PC-9 (cell line): ENCODE results near the gene NEUROG1. TPM values are rescaled to one million over a fixed set of nuclear protein-coding genes. Genes with fewer than 3 reads are reported as not detected.
A peak's percentile ranks its signal among the peaks of the same experiment; 100 is the strongest.

Experiments used
- BruUV-seq: library from RNA; stranded (reverse); fragments of 400-500 nt; replicated peaks from 2 replicates; lab custom pipeline; 2021; lab: Mats Ljungman, UMichigan
- CTCF ChIA-PET: fragments of 300-600 bp; sonication (Branson Sonifier 250); formaldehyde crosslinking; loops from one replicate; lab custom pipeline; 2022; ENCODE audit warnings: antibody characterized with exemption; lab: Charles Lee
- POLR2A ChIA-PET: fragments of 300-600 bp; sonication (Branson Sonifier 250); formaldehyde crosslinking; loops from one replicate; lab custom pipeline; 2022; ENCODE audit warnings: antibody characterized with exemption; ENCODE audit not compliant: unreplicated experiment; lab: Charles Lee
- DNase-seq, 2 experiments: peaks; one replicate each; pipeline versions ENCODE4 v3.0.0 to v3.0.0-alpha.2; 2015 to 2022; ENCODE audit warnings: mixed read lengths in 1 of 2
- H2AFZ ChIP-seq: fragments of 200-600 bp; sonication (generic); 2 replicates; pipeline ENCODE4 v1.8.1; 2017; ENCODE audit warnings: antibody characterized with exemption
- H3F3A ChIP-seq: fragments of 200-600 bp; sonication (generic); 2 replicates; pipeline ENCODE4 v1.8.1; 2017; ENCODE audit warnings: antibody characterized with exemption, mild to moderate bottlenecking, low read depth; ENCODE audit not compliant: insufficient read depth
- H3K27ac ChIP-seq: fragments of 200-600 bp; sonication (generic); 2 replicates; pipeline ENCODE4 v1.6.1; 2016; ENCODE audit warnings: mixed run types
- H3K27me3 ChIP-seq: fragments of 200-600 bp; sonication (generic); 2 replicates; pipeline ENCODE4 v1.6.1; 2016; ENCODE audit warnings: low read depth, mixed run types; ENCODE audit not compliant: insufficient read depth
- H3K36me3 ChIP-seq: fragments of 200-600 bp; sonication (generic); 2 replicates; pipeline ENCODE4 v1.6.1; 2016; ENCODE audit warnings: low read depth, mixed run types
- H3K4me1 ChIP-seq: fragments of 200-600 bp; sonication (generic); replicated peaks from 2 replicates; pipeline ENCODE4 v1.6.1; 2016; ENCODE audit warnings: mixed run types; ENCODE audit not compliant: insufficient read depth
- H3K4me2 ChIP-seq: fragments of 200-600 bp; sonication (generic); 2 replicates; pipeline ENCODE4 v1.6.1; 2017; ENCODE audit warnings: mixed run types
- H3K4me3 ChIP-seq: fragments of 200-600 bp; sonication (generic); 2 replicates; pipeline ENCODE4 v1.6.1; 2016; ENCODE audit warnings: mixed run types
- H3K79me2 ChIP-seq: fragments of 200-600 bp; sonication (generic); 2 replicates; pipeline ENCODE4 v1.6.1; 2017; ENCODE audit warnings: low read depth, mixed run types
- H3K9me2 ChIP-seq: fragments of 200-600 bp; sonication (generic); 2 replicates; pipeline ENCODE4 v1.8.1; 2017; ENCODE audit warnings: mild to moderate bottlenecking; ENCODE audit not compliant: insufficient read depth
- H3K9me3 ChIP-seq: fragments of 200-600 bp; sonication (generic); 2 replicates; pipeline ENCODE4 v1.8.1; 2016; ENCODE audit warnings: low read depth; ENCODE audit not compliant: insufficient read depth
- H4K20me1 ChIP-seq: fragments of 200-600 bp; sonication (generic); 2 replicates; pipeline ENCODE4 v1.8.1; 2017; ENCODE audit not compliant: insufficient read depth
- EZH2 ChIP-seq: fragments of 200-600 bp; sonication (generic); IDR thresholded peaks from 2 replicates; pipeline ENCODE4 v1.8.0; 2017; ENCODE audit warnings: antibody characterized with exemption, low read depth
- intact Hi-C: fragments of 100-400 bp; cut with micrococcal nuclease; formaldehyde crosslinking; loops from one replicate; pipeline ENCODE4 v1.10.0; 2022; ENCODE audit not compliant: unreplicated experiment
- total RNA-seq: library from RNA; stranded (reverse); gene quantifications from 2 replicates; pipeline ENCODE4 v1.2.3, GENCODE V29; 2021
- TF ChIP-seq, protein P1 (sequence below): fragments of 200-600 bp; sonication (generic); conservative IDR thresholded peaks from 2 replicates; pipeline ENCODE4 v1.6.1; 2017; ENCODE audit warnings: mixed run types, antibody characterized with exemption, mild to moderate bottlenecking, moderate library complexity

Gene NEUROG1
- total RNA-seq, 1 experiment from 2014 or later: not detected

- no peak overlapping the region for H3K4me3 ChIP-seq
- no TSS peak for BruUV-seq
- H3K27me3 ChIP-seq: peaks cover 68% of the 10 kb centered on the region
- no peaks in the 10 kb centered on the region for H3K9me2 ChIP-seq
- no peak overlapping the region for H3K4me2 ChIP-seq
- CTCF ChIA-PET: interaction anchor here (1.6 kb wide), 1 partner anchor 10 kb away, joined by 7 read pairs; no protein-coding TSS in a partner anchor
- H2AFZ ChIP-seq: no peak overlapping the region
- H3K4me1 ChIP-seq: no peaks in the 10 kb centered on the region
- H3K79me2 ChIP-seq: no peaks in the 10 kb centered on the region
- H4K20me1 ChIP-seq: no peaks in the 10 kb centered on the region
- DNase-seq: no peak
- H3F3A ChIP-seq: no peaks in the 10 kb centered on the region
- POLR2A ChIA-PET: no interaction called here
- H3K36me3 ChIP-seq: no peaks in the 10 kb centered on the region
- H3K27ac ChIP-seq: no peak overlapping the region
- no peak for TF ChIP-seq EZH2
- TF ChIP-seq, protein P1, sequence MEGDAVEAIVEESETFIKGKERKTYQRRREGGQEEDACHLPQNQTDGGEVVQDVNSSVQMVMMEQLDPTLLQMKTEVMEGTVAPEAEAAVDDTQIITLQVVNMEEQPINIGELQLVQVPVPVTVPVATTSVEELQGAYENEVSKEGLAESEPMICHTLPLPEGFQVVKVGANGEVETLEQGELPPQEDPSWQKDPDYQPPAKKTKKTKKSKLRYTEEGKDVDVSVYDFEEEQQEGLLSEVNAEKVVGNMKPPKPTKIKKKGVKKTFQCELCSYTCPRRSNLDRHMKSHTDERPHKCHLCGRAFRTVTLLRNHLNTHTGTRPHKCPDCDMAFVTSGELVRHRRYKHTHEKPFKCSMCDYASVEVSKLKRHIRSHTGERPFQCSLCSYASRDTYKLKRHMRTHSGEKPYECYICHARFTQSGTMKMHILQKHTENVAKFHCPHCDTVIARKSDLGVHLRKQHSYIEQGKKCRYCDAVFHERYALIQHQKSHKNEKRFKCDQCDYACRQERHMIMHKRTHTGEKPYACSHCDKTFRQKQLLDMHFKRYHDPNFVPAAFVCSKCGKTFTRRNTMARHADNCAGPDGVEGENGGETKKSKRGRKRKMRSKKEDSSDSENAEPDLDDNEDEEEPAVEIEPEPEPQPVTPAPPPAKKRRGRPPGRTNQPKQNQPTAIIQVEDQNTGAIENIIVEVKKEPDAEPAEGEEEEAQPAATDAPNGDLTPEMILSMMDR: no peak
- H3K9me3 ChIP-seq: no peaks in the 10 kb centered on the region
- intact Hi-C loops: no loop called here
These were observed 20.9 kb upstream of the NEUROG1 start for GRCh38 chr5:135556620-135557019.

- intact Hi-C loops: no loop called here
- Histone ChIP-seq H3K9me2 (no peaks in the 10 kb centered on the region), H3K27me3 (peaks cover 72% of the 10 kb centered on the region), H3K36me3 (no peaks in the 10 kb centered on the region), H3K4me3 (no peak overlapping the region), H3K4me1 (no peaks in the 10 kb centered on the region), H3F3A (no peaks in the 10 kb centered on the region), H3K4me2 (no peak overlapping the region), H3K79me2 (no peaks in the 10 kb centered on the region), H3K9me3 (no peaks in the 10 kb centered on the region), H2AFZ (no peak overlapping the region), H4K20me1 (no peaks in the 10 kb centered on the region), H3K27ac (no peak overlapping the region)
- ChIA-PET POLR2A (no interaction called here), CTCF (interaction anchor here (1.6 kb wide), 1 partner anchor 11 kb away, joined by 7 read pairs; no protein-coding TSS in a partner anchor)
- TF ChIP-seq EZH2: no peak
- TF ChIP-seq, protein P1: no peak
- no peak for DNase-seq
- BruUV-seq: no TSS peak
These were observed 19.8 kb upstream of the NEUROG1 start for GRCh38 chr5:135555530-135555929.

DNA sequence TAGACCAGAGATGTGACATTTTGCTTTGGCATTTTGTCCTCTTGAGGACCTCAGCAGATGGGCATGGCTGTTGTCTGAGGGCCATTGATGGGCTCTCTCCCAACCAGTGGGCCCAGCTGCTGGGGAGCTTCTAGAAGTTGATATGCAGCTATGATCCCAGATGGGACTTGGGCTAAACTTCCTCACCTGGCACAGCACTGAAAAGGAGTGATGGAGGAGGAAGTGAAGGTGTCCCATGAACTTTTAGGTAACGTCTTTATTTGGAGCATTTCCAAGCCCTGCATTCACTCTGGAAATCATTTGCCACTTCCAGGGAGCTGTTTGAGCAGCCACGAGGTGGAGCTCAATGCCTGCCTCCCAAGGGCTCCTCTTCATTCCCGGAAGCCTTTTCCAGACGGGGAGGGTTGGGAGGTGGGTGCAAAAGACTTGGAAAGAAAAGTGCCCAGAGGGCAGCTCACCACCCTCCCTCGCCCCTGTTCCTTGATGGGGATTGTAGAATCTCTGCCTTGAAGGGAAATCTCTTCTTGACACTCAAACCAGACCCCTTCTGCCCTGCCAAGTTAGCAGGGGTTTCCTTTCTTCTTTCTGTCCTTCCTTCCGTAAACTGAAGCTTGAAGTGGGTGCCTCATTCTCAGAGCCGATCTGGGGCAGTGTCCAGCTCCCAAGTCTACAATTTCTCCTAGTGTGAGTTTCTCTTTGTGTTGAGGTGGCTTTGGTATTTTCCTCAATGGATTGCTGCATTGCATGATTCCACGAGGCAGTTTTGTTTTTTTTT, 18.1 kb upstream of the NEUROG1 start:
- peaks cover 72% of the 10 kb centered on the region for H3K27me3 ChIP-seq
- no peaks in the 10 kb centered on the region for H3F3A ChIP-seq
- no peaks in the 10 kb centered on the region for H3K36me3 ChIP-seq
- ChIA-PET CTCF (interaction anchor here (0.7 to 3.4 kb wide), 4 partner anchors 12 to 277 kb away, joined by 4 to 31 read pairs (median 6); no protein-coding TSS in a partner anchor), POLR2A (no interaction called here)
- H3K4me3 ChIP-seq: peak overlapping the region; percentile 36; the same call in 1 of the 2 replicates
- H4K20me1 ChIP-seq: no peaks in the 10 kb centered on the region
- peak in 1 of 2 experiments; percentile 16 for DNase-seq
- H3K4me1 ChIP-seq: no peaks in the 10 kb centered on the region
- H3K79me2 ChIP-seq: no peaks in the 10 kb centered on the region
- H3K27ac ChIP-seq: no peak overlapping the region
- H3K4me2 ChIP-seq: peak overlapping the region; percentile 47; the same call in 1 of the 2 replicates
- TF ChIP-seq, protein P1: no peak; the same call in 1 of the 2 replicates
- TF ChIP-seq EZH2: no peak
- BruUV-seq: no TSS peak
- H2AFZ ChIP-seq: peak overlapping the region; percentile 74; the same call in 1 of the 2 replicates
- no peaks in the 10 kb centered on the region for H3K9me2 ChIP-seq
- intact Hi-C loops: no loop called here
- H3K9me3 ChIP-seq: no peaks in the 10 kb centered on the region
